ENCODE data around the gene MRGPRG. TPM values are rescaled to one million over a fixed set of nuclear protein-coding genes. Genes with fewer than 3 reads are reported as not detected.

MRGPRG gene
- total RNA-seq, 2 experiments from 2014 or later, result not detected

DNA sequence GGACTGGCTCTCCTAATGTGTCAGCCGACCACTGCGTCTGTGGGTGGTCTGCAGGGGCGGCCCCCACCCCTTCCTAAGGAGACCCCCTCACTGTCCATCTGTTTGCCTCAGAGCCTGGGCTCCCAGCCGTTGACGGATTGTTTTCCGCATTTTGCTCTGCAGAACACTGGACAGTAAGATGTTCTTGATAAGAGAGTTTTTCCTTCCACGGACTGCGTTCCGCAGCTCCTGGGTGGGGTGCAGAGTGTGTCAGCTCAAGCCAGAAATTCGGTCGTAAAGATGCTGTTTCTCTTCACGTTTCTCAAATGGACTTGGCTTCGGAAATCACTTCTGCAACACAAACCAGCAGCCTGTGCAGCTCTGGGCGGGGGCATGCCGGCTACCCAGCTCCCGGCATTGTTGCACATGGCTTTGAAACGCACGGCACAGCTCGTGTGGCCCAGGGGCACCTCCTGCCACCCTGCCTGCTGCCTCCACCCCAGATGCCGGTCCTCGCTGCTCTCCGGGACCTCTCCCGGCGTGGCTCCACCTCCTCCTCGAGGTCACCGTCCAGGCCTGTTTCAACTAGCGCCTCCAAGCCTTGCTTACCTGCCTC lies 2.9 kb upstream of the MRGPRG start:
- H2AFZ ChIP-seq (ENCODE audit: low read length), result no peak overlapping the region
- no peak overlapping the region for H3K4me3 ChIP-seq (ENCODE audit: low read depth, low read length, poor library complexity, severe bottlenecking)
- no peaks in the 10 kb centered on the region for H3K79me2 ChIP-seq (ENCODE audit: insufficient read depth, low read depth, low read length)
- H3K27ac ChIP-seq (ENCODE audit: low read depth, low read length, poor library complexity, severe bottlenecking), result no peak overlapping the region
- no peaks in the 10 kb centered on the region for H3K4me1 ChIP-seq (ENCODE audit: insufficient read depth, low read length, poor library complexity, severe bottlenecking)
- no peaks in the 10 kb centered on the region for H3K9me2 ChIP-seq (ENCODE audit: insufficient read depth, low read length)
- no peaks in the 10 kb centered on the region for H3K36me3 ChIP-seq (ENCODE audit: insufficient read depth, low read length)
- intact Hi-C loops (cut with micrococcal nuclease; ENCODE audit: unreplicated experiment), result no loop called here
- TF ChIP-seq EZH2phosphoT487 (IDR thresholded peaks at IDR 0.05; ENCODE audit: borderline replicate concordance, low read depth, low read length), result no peak
- TF ChIP-seq, protein P1, sequence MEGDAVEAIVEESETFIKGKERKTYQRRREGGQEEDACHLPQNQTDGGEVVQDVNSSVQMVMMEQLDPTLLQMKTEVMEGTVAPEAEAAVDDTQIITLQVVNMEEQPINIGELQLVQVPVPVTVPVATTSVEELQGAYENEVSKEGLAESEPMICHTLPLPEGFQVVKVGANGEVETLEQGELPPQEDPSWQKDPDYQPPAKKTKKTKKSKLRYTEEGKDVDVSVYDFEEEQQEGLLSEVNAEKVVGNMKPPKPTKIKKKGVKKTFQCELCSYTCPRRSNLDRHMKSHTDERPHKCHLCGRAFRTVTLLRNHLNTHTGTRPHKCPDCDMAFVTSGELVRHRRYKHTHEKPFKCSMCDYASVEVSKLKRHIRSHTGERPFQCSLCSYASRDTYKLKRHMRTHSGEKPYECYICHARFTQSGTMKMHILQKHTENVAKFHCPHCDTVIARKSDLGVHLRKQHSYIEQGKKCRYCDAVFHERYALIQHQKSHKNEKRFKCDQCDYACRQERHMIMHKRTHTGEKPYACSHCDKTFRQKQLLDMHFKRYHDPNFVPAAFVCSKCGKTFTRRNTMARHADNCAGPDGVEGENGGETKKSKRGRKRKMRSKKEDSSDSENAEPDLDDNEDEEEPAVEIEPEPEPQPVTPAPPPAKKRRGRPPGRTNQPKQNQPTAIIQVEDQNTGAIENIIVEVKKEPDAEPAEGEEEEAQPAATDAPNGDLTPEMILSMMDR (conservative IDR thresholded peaks at IDR 0.05; ENCODE audit: low read length), result no peak
- no peak overlapping the region for H3K4me2 ChIP-seq (ENCODE audit: low read length)
- ChIA-PET CTCF (ENCODE audit: unreplicated experiment) (no interaction called here), POLR2A (no interaction called here)
- BruUV-seq (replicated peaks), result no TSS peak
- DNase-seq (ENCODE audit: low spot score), result no peak
- no peaks in the 10 kb centered on the region for H3K9me3 ChIP-seq (ENCODE audit: low read length)
- H4K20me1 ChIP-seq (ENCODE audit: insufficient read depth, low read length), result no peaks in the 10 kb centered on the region

DNA sequence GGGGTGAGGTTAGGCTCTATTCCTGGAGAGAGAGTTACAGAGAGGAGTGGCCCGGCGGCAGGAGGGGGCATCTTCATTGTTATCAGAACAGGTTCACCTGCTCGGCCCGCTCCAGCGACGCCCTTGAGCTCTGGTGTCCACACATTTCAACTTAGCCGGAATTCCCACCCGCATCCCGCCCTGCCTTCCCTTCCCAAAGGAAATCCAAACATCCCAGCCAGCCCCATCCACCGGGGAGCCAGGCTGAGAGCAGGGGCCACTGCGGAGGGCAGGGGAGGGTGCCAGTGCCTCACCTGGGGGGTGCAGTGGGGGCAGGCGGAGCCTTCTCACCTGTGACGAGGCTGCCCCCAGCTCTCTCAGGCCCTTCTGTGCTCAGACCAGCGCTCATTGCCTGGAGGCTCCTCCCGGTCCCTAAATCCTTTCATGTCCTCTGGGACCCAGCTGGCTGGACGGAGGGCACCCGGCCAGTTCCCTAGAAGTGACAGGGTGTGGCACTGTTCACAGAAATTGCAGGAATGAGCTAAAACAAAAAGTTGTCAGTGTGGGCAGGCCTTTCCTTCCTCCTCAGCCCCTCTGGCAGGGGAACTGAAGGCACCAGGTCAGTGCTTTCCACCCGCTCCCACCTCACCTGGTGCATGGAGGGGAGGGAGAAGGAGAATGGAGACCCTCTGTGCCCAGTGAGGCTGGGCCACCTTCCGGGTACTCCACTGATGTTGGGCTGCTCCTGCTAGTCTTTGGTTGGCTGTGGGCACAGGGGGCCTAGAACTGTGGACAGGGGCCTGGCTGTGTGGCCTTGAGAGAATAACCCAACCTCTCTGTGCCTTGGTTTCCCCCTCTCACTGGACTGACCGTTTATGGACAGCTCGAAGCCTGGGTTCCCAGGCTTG lies 2.2 kb upstream of the MRGPRG start:
- H2AFZ ChIP-seq (ENCODE audit: low read length), result no peak overlapping the region
- no peak overlapping the region for H3K4me3 ChIP-seq (ENCODE audit: low read depth, low read length, poor library complexity, severe bottlenecking)
- DNase-seq (ENCODE audit: low spot score), result no peak
- no peaks in the 10 kb centered on the region for H3K9me2 ChIP-seq (ENCODE audit: insufficient read depth, low read length)
- BruUV-seq (replicated peaks), result no TSS peak
- H3K36me3 ChIP-seq (ENCODE audit: insufficient read depth, low read length), result no peaks in the 10 kb centered on the region
- TF ChIP-seq, protein P1 (conservative IDR thresholded peaks at IDR 0.05; ENCODE audit: low read length), result no peak
- TF ChIP-seq EZH2phosphoT487 (IDR thresholded peaks at IDR 0.05; ENCODE audit: borderline replicate concordance, low read depth, low read length), result no peak
- no peaks in the 10 kb centered on the region for H3K9me3 ChIP-seq (ENCODE audit: low read length)
- no peaks in the 10 kb centered on the region for H3K4me1 ChIP-seq (ENCODE audit: insufficient read depth, low read length, poor library complexity, severe bottlenecking)
- H3K27ac ChIP-seq (ENCODE audit: low read depth, low read length, poor library complexity, severe bottlenecking), result no peak overlapping the region
- intact Hi-C loops (cut with micrococcal nuclease; ENCODE audit: unreplicated experiment), result no loop called here
- H4K20me1 ChIP-seq (ENCODE audit: insufficient read depth, low read length), result no peaks in the 10 kb centered on the region
- H3K4me2 ChIP-seq (ENCODE audit: low read length), result no peak overlapping the region
- no peaks in the 10 kb centered on the region for H3K79me2 ChIP-seq (ENCODE audit: insufficient read depth, low read depth, low read length)
- POLR2A ChIA-PET, result no interaction called here
- CTCF ChIA-PET (ENCODE audit: unreplicated experiment), result no interaction called here

DNA sequence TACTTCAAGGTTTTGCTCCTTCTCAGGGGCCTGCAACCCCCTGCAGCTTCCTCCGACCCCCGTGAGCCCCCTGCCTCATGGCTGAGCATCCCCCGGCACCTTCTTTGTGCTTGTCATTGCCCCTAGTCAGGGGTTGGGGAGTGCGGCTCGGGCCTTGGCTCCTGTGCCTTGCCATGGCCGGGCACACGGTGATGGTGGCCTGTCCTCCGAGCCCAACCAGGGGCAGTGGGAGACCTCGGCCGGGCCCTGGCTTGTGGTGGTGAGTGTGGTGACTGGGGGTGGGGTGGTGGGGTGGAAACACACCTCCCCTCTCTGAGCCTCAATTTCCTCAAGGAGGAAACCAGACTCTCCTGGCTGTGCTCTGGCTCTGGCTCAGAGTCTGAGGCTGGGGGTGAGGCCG lies 1.5 kb upstream of the MRGPRG start:
- intact Hi-C loops (cut with micrococcal nuclease; ENCODE audit: unreplicated experiment), result no loop called here
- no peak for DNase-seq (ENCODE audit: low spot score)
- Histone ChIP-seq H3K79me2 (ENCODE audit: insufficient read depth, low read depth, low read length) (no peaks in the 10 kb centered on the region), H3K36me3 (ENCODE audit: insufficient read depth, low read length) (no peaks in the 10 kb centered on the region), H3K4me2 (ENCODE audit: low read length) (no peak overlapping the region), H3K4me3 (ENCODE audit: low read depth, low read length, poor library complexity, severe bottlenecking) (no peak overlapping the region), H3K4me1 (ENCODE audit: insufficient read depth, low read length, poor library complexity, severe bottlenecking) (no peaks in the 10 kb centered on the region), H3K9me2 (ENCODE audit: insufficient read depth, low read length) (no peaks in the 10 kb centered on the region), H3K27ac (ENCODE audit: low read depth, low read length, poor library complexity, severe bottlenecking) (no peak overlapping the region), H3K9me3 (ENCODE audit: low read length) (no peaks in the 10 kb centered on the region), H4K20me1 (ENCODE audit: insufficient read depth, low read length) (no peaks in the 10 kb centered on the region), H2AFZ (ENCODE audit: low read length) (no peak overlapping the region)
- no TSS peak for BruUV-seq (replicated peaks)
- CTCF ChIA-PET (ENCODE audit: unreplicated experiment), result no interaction called here
- no peak for TF ChIP-seq EZH2phosphoT487 (IDR thresholded peaks at IDR 0.05; ENCODE audit: borderline replicate concordance, low read depth, low read length)
- TF ChIP-seq, protein P1 (conservative IDR thresholded peaks at IDR 0.05; ENCODE audit: low read length), result no peak
- POLR2A ChIA-PET, result no interaction called here
